ENCODE measurements around the gene ANKRD61.
"Not testable (repeated sequence)": the region's sequence is repeated elsewhere in the genome, so short reads cannot be mapped to it uniquely, and the experiment has no call there.

Gene ANKRD61

GRCh38 chr7:6057316-6058129 is 26.3 kb downstream of the ANKRD61 start:
- DNase-seq (ENCODE audit: insufficient read length, low spot score) = no peak
- FAIRE-seq = no peak

GRCh38 chr7:6059941-6060340 is 28.8 kb downstream of the ANKRD61 start:
- DNase-seq (ENCODE audit: insufficient read length, low spot score); FAIRE-seq: not testable (repeated sequence)

More at GRCh38 chr7:6057316-6058129, 26.3 kb downstream of the ANKRD61 start:
- no peak for TF ChIP-seq POLR2A (IDR thresholded peaks at IDR 0.05; ENCODE audit: low read depth, low read length)

DNA sequence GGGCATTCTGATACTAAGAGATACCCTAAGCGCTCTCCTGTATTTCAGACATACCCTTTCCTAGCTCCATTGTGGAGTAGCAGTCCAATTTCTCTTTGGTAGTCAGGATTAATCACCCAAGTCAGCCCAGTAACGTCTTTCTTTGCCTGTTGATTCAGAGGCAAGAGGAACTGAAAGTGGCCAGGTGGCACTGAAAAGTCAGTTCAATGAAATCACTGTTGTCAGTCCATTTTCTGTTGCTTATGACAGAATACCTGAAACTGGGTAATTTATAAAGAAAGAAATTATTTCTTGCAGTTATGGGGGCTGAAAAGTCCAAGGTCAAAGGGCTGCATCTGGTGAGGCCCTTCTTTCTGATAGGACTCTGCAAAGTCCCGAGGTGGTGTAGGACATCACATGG is 40.2 kb downstream of the ANKRD61 start:
- TF ChIP-seq POLR2A (IDR thresholded peaks at IDR 0.05; ENCODE audit: low read depth, low read length) = no peak
- no peak for DNase-seq (ENCODE audit: insufficient read length, low spot score)
- no peak for FAIRE-seq

GRCh38 chr7:6074612-6075380 is 43.6 kb downstream of the ANKRD61 start:
- no peak for FAIRE-seq
- no peak for TF ChIP-seq POLR2A (IDR thresholded peaks at IDR 0.05; ENCODE audit: low read depth, low read length)
- no peak for DNase-seq (ENCODE audit: insufficient read length, low spot score)

DNA sequence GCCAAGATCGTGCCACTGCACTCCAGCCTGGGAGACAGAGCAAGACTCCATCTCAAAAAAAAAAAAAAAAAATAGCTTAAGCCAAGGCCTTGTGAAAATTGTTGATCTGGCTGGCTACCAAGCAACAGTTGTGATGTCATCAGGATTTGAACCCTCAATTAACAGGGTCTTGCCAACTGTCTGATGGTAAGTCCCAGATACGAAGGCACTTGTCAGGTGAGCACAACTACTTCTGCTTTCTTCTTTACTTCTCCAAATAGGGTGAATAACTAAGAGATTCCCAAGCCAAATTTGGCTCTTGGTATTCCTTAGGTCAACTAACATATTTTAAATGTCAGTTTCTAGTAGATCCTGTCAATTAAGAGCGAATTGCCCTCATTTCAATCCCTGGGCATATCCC is 47.4 kb downstream of the ANKRD61 start:
- FAIRE-seq (no peak), DNase-seq (ENCODE audit: insufficient read length, low spot score) (no peak)
- no peak for TF ChIP-seq POLR2A (IDR thresholded peaks at IDR 0.05; ENCODE audit: low read depth, low read length)

DNA sequence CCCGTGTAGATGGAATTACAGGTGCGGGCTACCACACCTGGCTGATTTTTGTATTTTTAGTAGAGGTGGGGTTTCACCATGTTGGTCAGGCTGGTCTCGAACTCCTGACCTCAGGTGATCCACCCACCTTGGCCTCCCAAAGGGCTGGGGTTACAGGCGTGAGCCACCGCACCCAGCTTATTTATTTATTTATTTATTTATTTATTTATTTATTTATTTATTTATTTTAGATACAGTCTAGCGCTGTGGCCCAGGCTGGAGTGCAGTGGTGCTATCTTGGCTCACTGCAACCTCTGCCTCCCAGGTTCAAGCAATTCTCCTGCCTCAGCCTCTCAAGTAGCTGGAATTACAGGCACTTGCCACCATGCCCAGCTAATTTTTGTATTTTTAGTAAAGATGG is 51.9 kb downstream of the ANKRD61 start:
- not testable (repeated sequence) for FAIRE-seq; DNase-seq (ENCODE audit: insufficient read length, low spot score)
